Calu3 (cell line): ENCODE results near the gene GLUL. TPM values are rescaled to one million over a fixed set of nuclear protein-coding genes. Genes with fewer than 3 reads are reported as not detected.

Experiments
- BruUV-seq: library from RNA; stranded (reverse); fragments of 400-500 nt; replicated peaks from 2 replicates; lab custom pipeline; 2021; lab: Mats Ljungman, UMichigan
- CTCF ChIA-PET: fragments of 300-600 bp; sonication (Branson Sonifier 250); formaldehyde crosslinking; loops from one replicate; lab custom pipeline; 2022; ENCODE audit warnings: antibody characterized with exemption; lab: Charles Lee
- DNase-seq: peaks from one replicate; pipeline ENCODE4 v3.0.0; 2022
- H3K27ac Mint-ChIP-seq: one replicate; pipeline ENCODE4 v1.8.0; 2022; ENCODE audit warnings: mixed read lengths; ENCODE audit not compliant: unreplicated experiment
- H3K27me3 Mint-ChIP-seq: one replicate; pipeline ENCODE4 v1.8.0; 2022; ENCODE audit warnings: mixed read lengths; ENCODE audit not compliant: unreplicated experiment
- H3K36me3 Mint-ChIP-seq: one replicate; pipeline ENCODE4 v1.8.0; 2022; ENCODE audit warnings: mild to moderate bottlenecking, moderate library complexity, mixed read lengths; ENCODE audit not compliant: insufficient read depth, unreplicated experiment
- H3K4me1 Mint-ChIP-seq: one replicate; pipeline ENCODE4 v1.8.0; 2022; ENCODE audit warnings: mild to moderate bottlenecking, low read depth, mixed read lengths; ENCODE audit not compliant: unreplicated experiment
- H3K4me3 Mint-ChIP-seq: one replicate; pipeline ENCODE4 v1.8.0; 2022; ENCODE audit warnings: mild to moderate bottlenecking, low read depth, moderate library complexity, mixed read lengths; ENCODE audit not compliant: unreplicated experiment
- H3K9me3 Mint-ChIP-seq: one replicate; pipeline ENCODE4 v1.8.0; 2022; ENCODE audit warnings: low read depth, mixed read lengths; ENCODE audit not compliant: unreplicated experiment
- CTCF ChIP-seq: fragments of 200-600 bp; IDR thresholded peaks from one replicate; pipeline ENCODE4 v1.8.0; 2022; ENCODE audit warnings: antibody characterized with exemption; ENCODE audit not compliant: unreplicated experiment
- intact Hi-C: fragments of 100-400 bp; cut with micrococcal nuclease; formaldehyde crosslinking; loops from one replicate; pipeline ENCODE4 v1.10.0; 2022; ENCODE audit not compliant: unreplicated experiment
- total RNA-seq: library from RNA; stranded (reverse); gene quantifications from 2 replicates; pipeline ENCODE4 v1.2.3, GENCODE V29; 2022

GLUL gene
- total RNA-seq, 1 experiment from 2014 or later = 188 TPM

DNA sequence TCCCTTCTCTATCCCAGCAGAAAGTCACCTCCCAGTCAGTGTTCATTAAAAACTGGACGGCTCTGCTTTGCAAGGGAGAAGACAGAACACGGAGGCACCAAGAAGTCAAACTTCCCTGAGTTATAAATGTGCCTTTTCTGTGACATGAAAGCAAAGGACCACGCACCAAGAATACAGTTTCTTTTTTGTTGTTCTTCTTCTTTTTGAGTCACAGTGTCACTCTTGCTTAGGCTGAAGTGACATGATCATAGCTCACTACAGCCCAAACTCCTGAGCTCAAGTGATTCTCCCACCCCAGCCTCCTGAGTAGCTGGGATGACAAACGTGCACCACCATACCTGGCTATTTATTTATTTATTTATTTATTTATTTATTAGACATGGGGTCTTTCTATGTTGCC lies 22.7 kb downstream of the GLUL start:
- Mint-ChIP-seq H3K27me3 (peaks cover 37% of the 10 kb centered on the region), H3K4me3 (no peak overlapping the region), H3K27ac (no peak overlapping the region), H3K36me3 (no peaks in the 10 kb centered on the region), H3K4me1 (no peaks in the 10 kb centered on the region), H3K9me3 (no peaks in the 10 kb centered on the region)
- BruUV-seq = no TSS peak
- CTCF ChIA-PET = interaction anchor here (0.6 kb wide), 1 partner anchor 66 kb away, joined by 5 read pairs; no protein-coding TSS in a partner anchor
- no peak for TF ChIP-seq CTCF
- intact Hi-C loops = no loop called here
- no peak for DNase-seq

- no peak overlapping the region for H3K27ac Mint-ChIP-seq
- no peaks in the 10 kb centered on the region for H3K9me3 Mint-ChIP-seq
- no TSS peak for BruUV-seq
- H3K27me3 Mint-ChIP-seq = peaks cover 37% of the 10 kb centered on the region
- CTCF ChIA-PET = interaction anchor here (0.6 kb wide), 1 partner anchor 66 kb away, joined by 5 read pairs; no protein-coding TSS in a partner anchor
- DNase-seq = no peak
- TF ChIP-seq CTCF = no peak
- H3K4me1 Mint-ChIP-seq = no peaks in the 10 kb centered on the region
- no peaks in the 10 kb centered on the region for H3K36me3 Mint-ChIP-seq
- H3K4me3 Mint-ChIP-seq = no peak overlapping the region
- intact Hi-C loops = no loop called here
Observed at GRCh38 chr1:182368358-182368757, 23.2 kb downstream of the GLUL start.

DNA sequence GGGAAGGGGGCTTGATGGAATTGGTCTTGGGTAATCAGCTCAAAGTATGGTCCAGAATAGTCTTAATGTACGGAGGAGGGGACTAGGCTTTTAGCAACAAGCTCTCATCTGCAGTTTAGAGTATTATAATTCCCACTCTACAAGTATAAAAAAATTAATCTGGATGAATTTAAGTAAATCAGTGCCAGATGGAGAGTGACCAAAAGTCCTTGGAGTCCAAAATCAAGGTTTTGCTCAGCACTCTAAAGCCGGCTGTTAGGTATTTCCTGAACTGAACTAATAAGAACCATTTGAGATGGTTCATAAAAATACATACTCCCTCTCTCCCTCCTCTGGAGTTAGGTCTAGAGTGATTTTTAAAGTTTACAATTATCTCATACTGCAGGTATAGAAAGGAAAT lies 23.7 kb downstream of the GLUL start:
- CTCF ChIA-PET = no interaction called here

DNA sequence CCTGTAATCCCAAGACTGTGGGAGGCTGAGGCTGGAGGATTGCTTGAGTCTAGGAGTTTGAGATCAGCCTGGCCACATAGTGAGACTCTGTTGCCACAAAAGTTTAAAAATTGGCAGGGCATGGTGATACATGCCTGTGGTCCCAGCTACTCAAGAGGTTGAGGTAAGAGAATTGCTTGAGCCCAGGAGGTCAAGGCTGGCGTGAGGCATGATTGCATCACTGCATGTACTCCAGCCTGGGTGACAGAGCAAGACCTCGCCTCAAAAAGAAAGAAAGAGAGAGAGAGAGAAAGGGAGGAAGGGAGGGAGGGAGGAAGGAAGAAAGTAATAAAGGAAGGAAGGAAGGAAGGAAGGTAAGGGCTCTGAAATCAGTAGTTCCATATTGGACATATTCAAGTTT lies 25.0 kb downstream of the GLUL start:
- no peak for TF ChIP-seq CTCF
- no TSS peak for BruUV-seq
- Mint-ChIP-seq H3K27me3 (peaks cover 37% of the 10 kb centered on the region), H3K4me1 (no peaks in the 10 kb centered on the region), H3K36me3 (no peaks in the 10 kb centered on the region), H3K4me3 (no peak overlapping the region), H3K27ac (no peak overlapping the region), H3K9me3 (no peaks in the 10 kb centered on the region)
- CTCF ChIA-PET = no interaction called here
- intact Hi-C loops = no loop called here
- DNase-seq = no peak

More for the DNA sequence above, 23.7 kb downstream of the GLUL start:
- no peaks in the 10 kb centered on the region for H3K36me3 Mint-ChIP-seq
- no TSS peak for BruUV-seq
- H3K4me1 Mint-ChIP-seq = no peaks in the 10 kb centered on the region
- peaks cover 37% of the 10 kb centered on the region for H3K27me3 Mint-ChIP-seq
- no peaks in the 10 kb centered on the region for H3K9me3 Mint-ChIP-seq
- H3K27ac Mint-ChIP-seq = no peak overlapping the region
- H3K4me3 Mint-ChIP-seq = no peak overlapping the region
- TF ChIP-seq CTCF = no peak
- no peak for DNase-seq
- intact Hi-C loops = no loop called here
